ENCODE measurements around the gene NTSR2.

The NTSR2 gene

DNA sequence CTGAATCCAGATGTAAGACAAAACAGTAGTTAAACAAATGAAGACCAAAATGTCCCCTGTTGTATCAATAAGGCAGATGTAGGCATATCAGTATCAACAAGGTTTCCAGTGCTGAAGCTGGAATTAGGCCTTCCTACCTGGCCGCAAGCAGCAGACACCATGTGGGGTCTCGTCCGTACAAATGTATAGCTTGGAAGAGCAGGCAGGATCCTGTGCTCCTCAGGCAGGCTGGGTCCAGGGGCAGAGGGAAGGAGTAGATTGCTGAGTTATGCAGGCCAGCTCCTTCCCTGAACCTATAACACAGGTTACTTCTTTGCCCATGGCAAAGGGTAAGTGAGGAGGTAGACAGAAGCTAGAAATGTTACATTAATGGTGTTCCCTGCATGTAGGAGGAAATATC is 23.5 kb downstream of the NTSR2 start:
- H3K4me3 ChIP-seq (ENCODE audit: low read depth, low read length): no peak overlapping the region
- TF ChIP-seq CTCF (IDR thresholded peaks at IDR 0.05; ENCODE audit: low read depth, low read length): no peak

DNA sequence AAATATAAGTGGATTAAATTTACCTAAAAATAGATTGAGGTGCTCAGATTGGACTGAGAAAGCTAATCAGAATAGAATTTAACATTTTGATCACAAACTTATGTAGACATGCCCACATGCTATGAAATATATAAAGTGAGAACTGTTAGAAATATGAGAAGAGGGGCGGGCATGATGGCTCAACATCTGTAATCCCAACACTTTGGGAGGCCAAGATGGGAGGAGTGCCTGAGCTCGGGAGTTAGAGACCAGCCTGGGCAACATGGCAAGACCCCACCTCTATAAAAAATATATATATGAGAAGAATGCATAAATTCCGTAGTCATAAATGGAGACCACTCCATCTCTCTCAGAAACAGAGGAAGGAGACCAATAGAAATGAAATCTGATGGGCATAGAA is 25.7 kb downstream of the NTSR2 start:
- TF ChIP-seq CTCF (IDR thresholded peaks at IDR 0.05; ENCODE audit: low read depth, low read length): no peak
- no peak overlapping the region for H3K4me3 ChIP-seq (ENCODE audit: low read depth, low read length)

- no peak for TF ChIP-seq CTCF (IDR thresholded peaks at IDR 0.05; ENCODE audit: low read depth, low read length)
- no peak overlapping the region for H3K4me3 ChIP-seq (ENCODE audit: low read depth, low read length)
These were observed 27.0 kb downstream of the NTSR2 start for GRCh38 chr2:11642972-11643371.

- H3K4me3 ChIP-seq (ENCODE audit: low read depth, low read length): no peak overlapping the region
- no peak for TF ChIP-seq CTCF (IDR thresholded peaks at IDR 0.05; ENCODE audit: low read depth, low read length)
These were observed 29.9 kb downstream of the NTSR2 start for GRCh38 chr2:11640132-11640531.

DNA sequence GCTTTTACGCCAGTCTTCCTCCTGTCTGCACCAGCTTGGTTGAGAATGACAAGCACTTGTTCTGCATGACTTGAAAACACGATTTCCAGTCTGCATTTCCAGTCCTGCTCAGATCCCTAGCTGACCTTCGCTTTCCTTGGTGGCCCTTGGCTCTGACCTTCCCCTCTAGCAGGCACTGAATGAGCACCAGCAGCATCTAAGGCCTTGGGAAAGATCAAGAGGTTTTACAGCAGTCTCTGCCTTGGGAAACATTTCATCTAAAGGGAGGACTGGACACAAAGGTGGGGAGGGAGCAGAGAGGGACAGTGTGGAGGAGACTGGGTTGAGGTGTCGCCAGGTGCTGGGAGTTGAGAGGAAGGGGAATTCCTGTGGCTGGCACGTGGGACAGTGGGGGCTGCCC is 30.5 kb downstream of the NTSR2 start:
- no peak for TF ChIP-seq CTCF (IDR thresholded peaks at IDR 0.05; ENCODE audit: low read depth, low read length)
- H3K4me3 ChIP-seq (ENCODE audit: low read depth, low read length): no peak overlapping the region

DNA sequence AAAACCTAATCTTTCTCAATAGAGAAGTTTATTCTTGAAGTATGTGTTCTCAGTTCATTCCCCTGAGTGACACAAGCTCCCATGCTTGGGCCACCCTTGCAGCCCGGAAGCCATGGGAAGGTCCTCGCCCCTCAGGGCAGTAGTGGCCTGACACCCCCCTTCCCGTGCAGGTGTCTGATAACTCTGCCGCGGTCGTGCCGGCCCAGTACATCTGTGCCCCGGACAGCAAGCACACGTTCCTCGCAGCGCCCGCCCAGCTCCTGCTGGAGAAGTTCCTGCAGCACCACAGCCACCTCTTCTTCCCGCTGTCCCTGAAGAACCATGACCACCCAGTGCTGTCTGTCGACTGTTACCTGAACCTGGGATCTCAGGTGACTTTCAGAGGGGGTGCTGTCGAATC is 32.4 kb downstream of the NTSR2 start:
- TF ChIP-seq CTCF (IDR thresholded peaks at IDR 0.05; ENCODE audit: low read depth, low read length): no peak
- no peak overlapping the region for H3K4me3 ChIP-seq (ENCODE audit: low read depth, low read length)

DNA sequence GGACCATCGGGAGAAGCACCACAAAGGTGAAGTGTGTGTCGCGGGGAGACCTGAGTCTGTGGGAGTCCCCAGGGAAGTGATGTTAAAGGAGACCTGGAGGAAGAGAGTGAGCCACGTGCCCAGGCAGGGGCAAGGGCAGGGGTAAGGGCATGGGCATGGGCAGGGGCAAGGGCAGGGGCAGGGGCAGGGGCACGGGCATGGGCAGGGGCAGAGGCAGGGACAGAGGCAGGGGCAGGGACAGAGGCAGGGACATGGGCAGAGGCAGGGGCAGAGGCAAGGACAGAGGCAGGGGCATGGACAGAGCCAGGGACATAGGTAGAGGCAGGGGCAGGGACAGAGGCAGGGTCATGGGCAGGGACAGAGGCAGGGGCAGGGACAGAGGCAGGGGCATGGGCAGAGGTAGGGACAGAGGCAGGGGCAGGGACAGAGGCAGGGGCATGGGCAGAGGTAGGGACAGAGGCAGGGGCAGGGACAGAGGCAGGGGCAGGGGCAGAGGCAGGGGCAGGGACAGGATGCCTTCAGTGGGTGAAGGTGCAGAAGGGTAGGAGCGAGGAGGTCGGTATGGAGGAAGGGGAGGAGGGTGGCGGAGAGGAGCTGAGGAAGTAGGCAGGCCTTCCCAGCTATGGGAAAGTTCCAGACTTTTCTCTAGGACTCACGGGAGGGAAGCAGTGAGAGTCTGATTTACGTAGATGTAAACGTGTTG is 33.3 kb downstream of the NTSR2 start:
- H3K4me3 ChIP-seq (ENCODE audit: low read depth, low read length): no peak overlapping the region
- no peak for TF ChIP-seq CTCF (IDR thresholded peaks at IDR 0.05; ENCODE audit: low read depth, low read length)

Data from WI38 (cell line).